Fibroblast of skin of right biceps (primary cell): ENCODE measurements around the gene LSM11.
"Not testable (repeated sequence)": the region's sequence is repeated elsewhere in the genome, so short reads cannot be mapped to it uniquely, and the experiment has no call there.

Experiments used
- DNase-seq: peaks from one replicate; pipeline ENCODE4 v3.0.0-alpha.2; 2013

The LSM11 gene

GRCh38 chr5:157743163-157744050, at the start of gene LSM11:
TSS of gene LSM11 (plus strand) at chr5:157743712. CDS start at chr5:157743751, 39 bp downstream.
- peak; percentile 80 for DNase-seq

DNA sequence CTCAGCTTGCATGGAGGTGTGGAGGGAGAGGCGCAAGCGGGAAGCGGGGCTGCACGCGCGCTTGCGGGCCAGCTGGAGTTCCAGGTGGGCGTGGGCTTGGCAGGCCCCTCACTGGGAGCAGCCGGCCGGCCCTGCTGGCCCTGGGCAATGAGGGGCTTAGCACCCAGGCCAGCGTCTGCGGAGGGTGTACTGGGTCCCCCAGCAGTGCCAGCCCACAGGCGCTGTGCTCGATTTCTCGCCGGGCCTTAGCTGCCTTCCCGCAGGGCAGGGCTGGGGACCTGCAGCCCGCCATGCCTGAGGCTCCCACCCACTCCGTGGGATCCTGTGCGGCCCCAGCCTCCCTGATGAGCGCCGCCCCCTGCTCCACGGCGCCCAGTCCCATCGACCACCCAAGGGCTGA, 49.7 kb upstream of the LSM11 start:
- DNase-seq, result not testable (repeated sequence)

DNA sequence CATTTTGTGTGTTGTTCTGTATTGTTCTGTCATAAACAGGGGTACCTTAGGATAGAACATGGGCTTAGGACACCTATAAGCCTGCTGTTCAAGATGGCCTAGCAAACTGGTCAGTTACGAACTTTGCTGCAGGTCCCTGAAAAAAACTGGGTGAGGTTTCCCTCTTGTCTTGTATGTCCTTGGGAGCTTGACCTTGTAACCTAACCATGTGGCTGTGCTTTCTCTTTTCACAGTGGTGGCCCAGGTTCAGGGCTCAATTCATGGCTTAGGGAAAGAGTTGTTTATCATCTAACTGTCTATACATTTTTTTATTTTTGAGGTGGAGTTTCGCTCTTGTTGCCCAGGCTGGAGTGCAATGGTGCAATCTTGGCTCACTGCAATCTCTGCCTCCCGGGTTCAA, 47.4 kb upstream of the LSM11 start:
- not testable (repeated sequence) for DNase-seq

DNA sequence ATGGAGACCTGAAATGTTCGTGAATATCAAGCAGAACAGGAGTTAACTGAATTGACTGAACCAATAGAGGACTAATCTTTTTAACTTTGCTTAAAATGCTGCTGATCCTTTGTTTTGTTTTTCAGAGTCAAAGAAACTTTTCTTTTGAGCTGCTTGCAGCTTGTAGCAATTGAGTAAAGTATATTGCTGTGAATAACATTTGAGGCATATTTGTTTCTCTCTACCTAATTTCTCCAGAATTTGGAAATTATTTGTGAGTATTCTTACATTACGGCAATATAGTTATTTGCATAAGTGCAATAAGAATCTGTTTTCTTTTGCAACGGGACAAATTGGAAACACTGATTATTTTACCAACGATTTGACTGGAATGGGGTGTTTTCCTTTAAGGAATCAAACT, 44.8 kb upstream of the LSM11 start:
- DNase-seq, result not testable (repeated sequence)

DNA sequence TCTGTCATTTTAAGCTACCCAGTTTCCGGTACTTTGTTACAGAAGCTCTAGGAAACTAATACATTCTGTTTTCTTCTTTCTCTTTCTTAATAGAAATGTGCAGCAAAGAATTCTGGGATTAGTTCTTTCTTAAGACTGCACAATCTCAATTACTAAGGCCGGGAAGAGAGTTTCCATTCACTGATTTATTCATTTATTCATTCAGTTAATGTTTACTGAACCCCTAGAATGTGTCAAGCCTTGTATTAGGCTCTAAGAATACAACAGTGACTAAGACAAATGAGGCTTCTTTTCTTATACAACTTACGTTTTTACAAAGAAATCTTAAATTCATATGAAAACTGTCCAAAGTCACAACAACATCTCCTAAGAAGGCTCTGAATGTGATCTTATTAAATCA, 39.8 kb upstream of the LSM11 start:
- no peak for DNase-seq

DNA sequence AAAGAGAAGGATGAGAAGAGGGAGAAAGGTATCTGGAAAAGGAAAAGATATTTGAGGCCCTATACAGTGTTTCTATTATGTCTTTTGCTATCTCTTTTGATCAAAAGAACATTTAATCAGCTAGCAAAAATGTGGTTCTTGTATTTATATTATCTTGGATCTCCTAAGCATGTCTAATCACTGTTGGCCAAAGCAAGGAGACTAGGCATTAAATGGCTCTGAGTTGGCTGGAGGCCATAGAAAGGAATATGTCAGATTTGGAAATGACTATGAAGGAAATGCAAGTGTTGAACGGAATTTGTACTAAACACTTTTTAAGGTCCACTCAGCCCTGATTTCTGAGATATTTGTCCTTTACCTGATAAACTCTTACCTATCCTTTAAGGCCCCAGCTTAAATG, 34.6 kb upstream of the LSM11 start:
- peak; percentile 57 for DNase-seq

GRCh38 chr5:157709346-157709745, 34.2 kb upstream of the LSM11 start:
- DNase-seq, result no peak

DNA sequence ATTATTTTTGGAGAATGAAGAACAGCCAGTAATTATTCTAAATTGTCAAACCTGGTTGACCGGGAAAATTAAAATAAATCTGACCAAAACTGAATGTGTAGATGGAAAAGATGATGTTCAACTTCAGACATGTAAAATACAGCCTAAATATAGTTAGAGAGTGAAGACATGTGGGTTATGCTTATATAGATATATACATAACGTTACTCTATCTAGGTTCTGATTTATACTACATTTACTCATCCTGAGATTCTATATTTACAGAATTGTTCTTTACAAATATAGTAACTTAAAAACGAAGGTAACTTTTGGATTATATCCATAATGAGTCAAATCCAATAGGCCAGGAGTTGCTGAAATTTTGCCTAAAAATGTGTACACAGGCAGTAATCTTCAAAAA, 33.1 kb upstream of the LSM11 start:
- no peak for DNase-seq

GRCh38 chr5:157710882-157711281, 32.6 kb upstream of the LSM11 start:
- peak; percentile 88 for DNase-seq

- DNase-seq, result peak; percentile 49
Observed at GRCh38 chr5:157713830-157714595, 29.5 kb upstream of the LSM11 start.

DNA sequence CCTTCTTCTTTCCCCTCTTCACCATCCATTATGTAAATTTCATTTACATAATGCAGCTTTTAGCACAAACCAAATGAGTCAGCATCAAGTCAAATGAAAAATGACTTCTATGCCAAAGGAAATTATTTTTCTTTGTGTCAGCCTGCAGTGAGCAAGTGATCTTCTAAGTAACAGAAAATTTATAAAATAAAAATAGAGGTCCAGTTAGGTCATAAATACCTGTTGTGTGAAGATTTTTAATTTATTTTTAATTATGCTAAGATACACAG, 29.0 kb upstream of the LSM11 start:
- DNase-seq, result peak; percentile 15

GRCh38 chr5:157718519-157718918, 25.0 kb upstream of the LSM11 start:
- peak; percentile 77 for DNase-seq

DNA sequence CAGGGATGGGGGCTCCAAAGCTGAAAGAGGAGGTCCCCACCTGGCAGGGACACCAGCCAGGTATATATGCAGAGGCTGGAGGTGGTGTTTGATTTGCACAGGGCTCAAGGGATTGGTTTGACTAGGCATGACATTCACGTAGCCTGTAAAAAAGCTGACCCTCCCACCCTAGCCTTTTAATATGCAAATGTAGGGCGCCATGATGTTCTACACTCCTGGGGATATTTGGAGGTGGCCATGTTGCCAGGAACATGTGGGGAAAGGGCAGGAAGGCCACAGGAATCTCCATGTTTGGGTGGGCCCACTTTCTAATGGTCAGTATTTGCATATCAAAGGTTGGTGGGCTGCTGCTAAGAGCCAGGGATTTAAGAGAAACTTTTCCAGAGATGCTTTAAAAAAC, 24.3 kb upstream of the LSM11 start:
- DNase-seq, result no peak

DNA sequence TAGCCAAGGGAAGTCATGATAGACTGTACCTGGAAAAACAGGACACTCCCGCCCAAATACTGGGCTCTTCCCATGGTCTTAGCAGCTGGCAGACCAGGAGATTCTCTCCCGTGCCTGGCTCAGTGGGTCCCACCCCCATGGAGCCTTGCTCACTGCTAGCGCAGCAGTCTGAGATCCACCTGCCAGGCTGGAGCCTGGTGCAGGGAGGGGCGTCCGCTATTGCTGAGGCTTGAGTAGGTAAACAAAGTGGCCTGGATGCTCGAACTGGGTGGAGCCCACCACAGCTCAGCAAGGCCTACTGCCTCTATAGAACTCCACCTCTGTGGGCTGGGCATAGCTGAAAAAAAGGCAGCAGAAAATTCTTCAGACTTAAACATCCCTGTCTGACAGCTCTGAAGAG, 22.4 kb upstream of the LSM11 start:
- no peak for DNase-seq

DNA sequence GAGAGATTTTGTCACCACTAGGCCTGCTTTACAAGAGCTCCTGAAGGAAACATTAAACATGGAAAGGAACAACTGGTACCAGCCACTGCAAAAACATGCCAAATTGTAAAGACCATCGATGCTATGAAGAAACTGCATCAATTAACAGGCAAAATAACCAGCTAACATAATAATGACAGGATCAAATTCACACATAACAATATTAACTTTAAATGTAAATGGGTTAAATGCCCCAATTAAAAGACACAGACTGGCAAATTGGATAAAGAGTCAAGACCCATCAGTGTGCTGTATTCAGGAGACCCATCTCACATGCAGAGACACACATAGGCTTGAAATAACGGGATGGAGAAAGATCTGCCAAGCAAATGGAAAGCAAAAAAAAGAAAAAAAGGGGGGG, 20.6 kb upstream of the LSM11 start:
- DNase-seq, result not testable (repeated sequence)

GRCh38 chr5:157726607-157727006, 16.9 kb upstream of the LSM11 start:
- DNase-seq, result not testable (repeated sequence)

GRCh38 chr5:157727858-157728257, 15.7 kb upstream of the LSM11 start:
- DNase-seq, result not testable (repeated sequence)

DNA sequence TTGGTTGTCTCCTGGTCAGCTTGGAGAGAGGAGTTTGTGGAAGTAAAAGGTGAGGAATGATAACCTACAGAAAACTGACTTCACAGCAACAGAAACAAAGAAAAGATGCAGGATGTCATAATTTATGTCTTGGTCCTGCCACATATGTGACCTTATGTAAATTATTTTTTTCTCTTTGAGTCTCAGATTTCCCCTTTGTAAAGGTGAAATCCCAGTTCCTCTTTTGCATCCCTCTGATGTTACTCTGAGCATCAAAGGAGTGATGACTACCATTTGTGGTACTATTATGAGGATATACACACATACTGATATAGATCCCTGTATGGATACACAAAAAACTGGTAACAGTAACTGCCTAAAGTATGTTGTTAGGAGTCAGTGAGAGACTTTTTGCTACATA, 13.7 kb upstream of the LSM11 start:
- DNase-seq, result no peak

DNA sequence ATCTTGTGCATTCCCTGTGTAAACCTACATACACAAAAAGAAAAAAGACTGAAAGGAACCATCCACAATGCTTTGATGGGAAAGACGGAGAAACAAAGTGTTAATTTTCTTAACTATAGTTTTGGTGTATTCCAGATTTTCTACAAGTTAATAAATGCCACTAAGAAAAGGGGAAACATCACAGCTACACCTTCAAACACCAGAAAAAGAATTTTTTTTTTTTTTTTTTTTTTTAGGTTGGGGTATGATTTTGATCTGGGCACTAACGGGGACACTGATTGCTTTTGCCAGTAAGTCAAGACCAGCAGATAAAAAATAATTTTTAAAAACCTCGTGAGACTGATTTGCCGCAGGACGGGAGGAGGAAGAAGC, 12.6 kb upstream of the LSM11 start:
- no peak for DNase-seq

- peak; percentile 98 for DNase-seq
Observed at GRCh38 chr5:157731272-157732129, 12.0 kb upstream of the LSM11 start, which contains the start of gene THG1L. TSS of gene THG1L (plus strand) at chr5:157731420. CDS start at chr5:157731441, 21 bp downstream.

DNA sequence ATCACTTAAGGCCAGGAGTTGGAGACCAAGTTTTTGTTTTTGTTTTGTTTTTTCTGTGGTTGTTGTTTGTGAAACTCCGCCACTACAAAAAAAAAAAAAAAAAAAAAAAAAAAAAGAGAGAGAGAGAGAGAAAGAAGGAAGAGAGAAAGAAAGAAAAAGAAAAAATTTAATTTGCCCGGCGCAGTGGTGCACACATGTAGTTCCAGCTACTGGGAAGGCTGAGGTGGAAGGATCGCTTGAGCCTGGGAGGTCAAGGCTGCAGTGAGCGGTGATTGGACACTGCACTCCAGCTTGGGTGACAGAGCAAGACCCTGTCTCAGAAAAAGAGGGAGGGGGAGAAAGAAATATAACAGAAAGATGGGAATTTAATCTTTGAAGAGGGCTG, 11.4 kb upstream of the LSM11 start:
- DNase-seq, result no peak

GRCh38 chr5:157732596-157733262, 10.8 kb upstream of the LSM11 start:
- no peak for DNase-seq

- no peak for DNase-seq
Observed at GRCh38 chr5:157734436-157734835, 9.1 kb upstream of the LSM11 start.
